Spleen (tissue), 11 donors: ENCODE measurements around the gene LORICRIN. TPM values are rescaled to one million over a fixed set of nuclear protein-coding genes. Genes with fewer than 3 reads are reported as not detected.

Experiments used
- DNase-seq: peaks from one replicate; pipeline ENCODE4 v3.0.0-alpha.2; 2020
- H3K27ac ChIP-seq, 8 donors: fragments of 200-600 bp; sonication (generic) in 7 of 8; 1 replicate in 4 of 8; 2 replicates in 4 of 8; pipeline versions ENCODE4 v1.5.0 to v1.8.0; 2016 to 2021; ENCODE audit warnings: inconsistent platforms in 4 of 8, mild to moderate bottlenecking in 4 of 8, moderate library complexity in 1 of 8
- H3K27me3 ChIP-seq, 7 donors: fragments of 200-600 bp; sonication (generic) in 6 of 7; replicated peaks in 1 of 7; 1 replicate in 4 of 7; 2 replicates in 3 of 7; pipeline versions ENCODE4 v1.5.0 to v1.8.0; 2016 to 2021; ENCODE audit warnings: inconsistent platforms in 3 of 7, mild to moderate bottlenecking in 1 of 7
- H3K36me3 ChIP-seq, 6 donors: fragments of 200-600 bp; sonication (generic) in 5 of 6; 1 replicate in 4 of 6; 2 replicates in 2 of 6; pipeline versions ENCODE4 v1.5.0 to v1.8.0; 2016 to 2021; ENCODE audit warnings: inconsistent platforms in 2 of 6
- H3K4me1 ChIP-seq, 6 donors: fragments of 200-600 bp; sonication (generic) in 5 of 6; 1 replicate in 3 of 6; 2 replicates in 3 of 6; pipeline versions ENCODE4 v1.5.0 to v1.8.0; 2016 to 2021; ENCODE audit warnings: inconsistent platforms in 3 of 6
- H3K4me3 ChIP-seq, 8 donors: fragments of 200-600 bp; sonication (generic) in 7 of 8; 1 replicate in 4 of 8; 2 replicates in 4 of 8; pipeline versions ENCODE4 v1.5.0 to v1.8.0; 2016 to 2021; ENCODE audit warnings: inconsistent platforms in 4 of 8, mild to moderate bottlenecking in 4 of 8, moderate library complexity in 2 of 8
- H3K9me3 ChIP-seq, 8 donors: fragments of 200-600 bp; sonication (generic) in 7 of 8; 1 replicate in 4 of 8; 2 replicates in 4 of 8; pipeline versions ENCODE4 v1.5.0 to v1.8.0; 2016 to 2021; ENCODE audit warnings: inconsistent platforms in 4 of 8
- CTCF ChIP-seq, 11 experiments: fragments of 200-600 bp in 7 of 11; fragments of 450-650 bp in 4 of 11; sonication (generic) in 4 of 11; IDR thresholded peaks in 8 of 11; conservative IDR thresholded peaks in 3 of 11; 1 replicate in 7 of 11; 2 replicates in 4 of 11; pipeline versions ENCODE4 v1.4.0 to v1.8.0; 2016 to 2021; ENCODE audit warnings: antibody characterized with exemption in 11 of 11, inconsistent platforms in 4 of 11, mild to moderate bottlenecking in 1 of 11
- POLR2A ChIP-seq, 3 donors: fragments of 450-650 bp; IDR thresholded peaks; one replicate each; pipeline ENCODE4 v1.5.1; 2017; ENCODE audit warnings: antibody characterized with exemption in 3 of 3, mild to moderate bottlenecking in 1 of 3
- POLR2AphosphoS5 ChIP-seq, 3 donors: sonication (generic); formaldehyde crosslinking; IDR thresholded peaks; one replicate each; pipeline ENCODE4 v1.5.1; 2017; ENCODE audit warnings: antibody characterized with exemption in 3 of 3
- WGBS, 5 donors: extraction: QIAGEN DNeasy Blood & Tissue Kit in 3 of 5; methylation state at CpG; one replicate each; pipeline versions ENCODE4 v1.1.5 to v1.1.7; 2013 to 2018; 5-methylcytosine and 5-hydroxymethylcytosine counted together
- intact Hi-C: fragments of 100-400 bp; cut with DNase I; formaldehyde crosslinking; loops from one replicate; pipeline ENCODE4 v1.15.0; 2023; ENCODE audit warnings: low total_unique reads
- polyA plus RNA-seq, 3 donors: library from polyadenylated mRNA; stranded (reverse); fragments of 200-250 nt; gene quantifications; one replicate each; pipeline ENCODE4 v1.2.1, GENCODE V29; 2013
- total RNA-seq, 7 donors: library from RNA; depleted of rRNA in 3 of 7; stranded (reverse); fragments of >200 nt in 3 of 7; fragmentation: NEBNext Ultra II Directional in 4 of 7; extraction: Animal tissue kit (Norgen Biotek cat#: 25700) in 4 of 7; gene quantifications; one replicate each; pipeline versions ENCODE4 v1.1.0 to v1.2.1, GENCODE V29; 2016 to 2021
- donor health status: healthy with polysubstance abuse.
- donor health status: DM: no; HTN: no; CAD: no; lungs with moderate emphysema.
- donor health status: DM: no; HTN: no; CAD: no.
- donor health status: Bipolar disorder and iron deficiency.
- donor health status: healthy.
- donor health status: DM: no; HTN: no; CAD: no.
- donor health status: DM: yes; HTN: yes; CAD: no.

Gene LORICRIN
- total and polyA plus RNA-seq, 10 donors: 0.38 to 0.83 (median 0.53) TPM; not detected in 7

GRCh38 chr1:153292740-153293479 is 33.4 kb downstream of the LORICRIN start:
- DNase-seq: no peak
- peaks cover 0 to 39% (median 0%) of the 10 kb centered on the region in 7 donors for H3K27me3 ChIP-seq
- intact Hi-C loops: no loop called here
- WGBS, 5 donors: 62 to 69% (median 65%) methylated on average over 25 of the region's 25 CpGs
- TF ChIP-seq POLR2A (IDR thresholded peaks at IDR 0.05): no peak
- no peak for TF ChIP-seq POLR2AphosphoS5 (IDR thresholded peaks at IDR 0.05)
- TF ChIP-seq CTCF (IDR thresholded peaks at IDR 0.05 in 8 of 11, conservative IDR thresholded peaks at IDR 0.05 in 3 of 11): no peak
- H3K27ac ChIP-seq: no peak overlapping the region
- H3K4me1 ChIP-seq: peaks cover 0 to 31% (median 4%) of the 10 kb centered on the region in 6 donors
- no peak overlapping the region for H3K4me3 ChIP-seq
- no peaks in the 10 kb centered on the region for H3K36me3 ChIP-seq
- no peaks in the 10 kb centered on the region for H3K9me3 ChIP-seq

- peaks cover 0 to 34% (median 0%) of the 10 kb centered on the region in 7 donors for H3K27me3 ChIP-seq
- H3K4me1 ChIP-seq: peaks cover 0 to 31% (median 4%) of the 10 kb centered on the region in 6 donors
- no peaks in the 10 kb centered on the region for H3K36me3 ChIP-seq
- 62 to 78% (median 68%) methylated on average over 7 of the region's 7 CpGs for WGBS, 5 donors
- H3K9me3 ChIP-seq: no peaks in the 10 kb centered on the region
- no peak for TF ChIP-seq POLR2A (IDR thresholded peaks at IDR 0.05)
- no peak for TF ChIP-seq CTCF (IDR thresholded peaks at IDR 0.05 in 8 of 11, conservative IDR thresholded peaks at IDR 0.05 in 3 of 11)
- no peak for TF ChIP-seq POLR2AphosphoS5 (IDR thresholded peaks at IDR 0.05)
- intact Hi-C loops: no loop called here
- DNase-seq: no peak
- no peak overlapping the region for H3K27ac ChIP-seq
- no peak overlapping the region for H3K4me3 ChIP-seq
Measured at GRCh38 chr1:153293480-153293775, 33.9 kb downstream of the LORICRIN start.

GRCh38 chr1:153293851-153294250 is 34.4 kb downstream of the LORICRIN start:
- intact Hi-C loops: no loop called here
- Histone ChIP-seq H3K36me3 (no peaks in the 10 kb centered on the region), H3K4me1 (peaks cover 0 to 31% (median 4%) of the 10 kb centered on the region in 6 donors), H3K27ac (no peak overlapping the region), H3K27me3 (peaks cover 0 to 30% (median 0%) of the 10 kb centered on the region in 7 donors), H3K9me3 (no peaks in the 10 kb centered on the region), H3K4me3 (no peak overlapping the region)
- no peak for DNase-seq
- 29 to 57% (median 37%) methylated on average over 9 of the region's 9 CpGs for WGBS, 5 donors
- TF ChIP-seq POLR2AphosphoS5 (IDR thresholded peaks at IDR 0.05): peak in 1 of 3 donors; percentile 31
- TF ChIP-seq POLR2A (IDR thresholded peaks at IDR 0.05): no peak

GRCh38 chr1:153302308-153302707 is 42.8 kb downstream of the LORICRIN start:
- TF ChIP-seq CTCF (IDR thresholded peaks at IDR 0.05 in 8 of 11, conservative IDR thresholded peaks at IDR 0.05 in 3 of 11) (no peak), POLR2A (IDR thresholded peaks at IDR 0.05) (no peak), POLR2AphosphoS5 (IDR thresholded peaks at IDR 0.05) (no peak)
- DNase-seq: no peak
- 73 to 87% (median 77%) methylated on average over 5 of the region's 5 CpGs for WGBS, 5 donors
- intact Hi-C loops: no loop called here
- H3K9me3 ChIP-seq: no peaks in the 10 kb centered on the region
- H3K27ac ChIP-seq: no peak overlapping the region
- no peaks in the 10 kb centered on the region for H3K4me1 ChIP-seq
- peaks cover 0 to 11% (median 0%) of the 10 kb centered on the region in 7 donors for H3K27me3 ChIP-seq
- H3K4me3 ChIP-seq: no peak overlapping the region
- H3K36me3 ChIP-seq: no peaks in the 10 kb centered on the region
